ENCODE results near the gene POU2F1.

Gene POU2F1

DNA sequence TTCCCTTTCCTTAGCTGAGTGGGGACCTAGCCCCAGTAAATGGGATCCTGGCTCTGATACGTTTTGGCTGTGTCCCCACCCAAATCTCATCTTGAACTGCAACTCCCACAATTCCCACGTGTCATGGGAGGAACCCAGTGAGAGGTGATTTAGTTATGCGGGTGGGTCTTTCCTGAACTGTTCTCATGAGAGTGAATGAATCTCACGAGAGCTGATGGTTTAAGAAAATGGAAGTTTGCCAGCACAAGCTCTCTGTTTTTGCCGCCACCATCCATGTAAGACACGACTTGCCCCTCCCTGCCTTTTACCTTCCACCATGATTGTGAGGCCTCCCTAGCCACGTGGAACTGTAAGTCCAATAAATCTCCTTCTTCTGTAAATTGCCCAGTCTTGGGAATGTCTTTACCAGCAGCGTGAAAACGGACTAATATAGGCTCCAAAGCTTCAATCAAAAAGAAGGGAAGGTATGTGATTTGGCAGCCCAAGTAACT lies 29.9 kb upstream of the POU2F1 start:
- Mint-ChIP-seq H3K4me1 (no peaks in the 10 kb centered on the region), H3K9me3 (peaks cover 5% of the 10 kb centered on the region), H3K4me3 (no peak overlapping the region), H3K27me3 (ENCODE audit: low read depth) (peaks cover 10% of the 10 kb centered on the region), H3K36me3 (ENCODE audit: low read depth) (no peaks in the 10 kb centered on the region), H3K27ac (no peak overlapping the region)
- no peak for TF ChIP-seq CTCF (IDR thresholded peaks at IDR 0.05; ENCODE audit: unreplicated experiment in 3 of 3)

- no peak overlapping the region for H3K4me3 Mint-ChIP-seq
- H3K36me3 Mint-ChIP-seq (ENCODE audit: low read depth) = no peaks in the 10 kb centered on the region
- no peak overlapping the region for H3K27ac Mint-ChIP-seq
- no peaks in the 10 kb centered on the region for H3K4me1 Mint-ChIP-seq
- no peak for TF ChIP-seq CTCF (IDR thresholded peaks at IDR 0.05; ENCODE audit: unreplicated experiment in 3 of 3)
- H3K27me3 Mint-ChIP-seq (ENCODE audit: low read depth) = peaks cover 10% of the 10 kb centered on the region
- peaks cover 5% of the 10 kb centered on the region for H3K9me3 Mint-ChIP-seq
Observed at GRCh38 chr1:167191958-167192357, 28.7 kb upstream of the POU2F1 start.

DNA sequence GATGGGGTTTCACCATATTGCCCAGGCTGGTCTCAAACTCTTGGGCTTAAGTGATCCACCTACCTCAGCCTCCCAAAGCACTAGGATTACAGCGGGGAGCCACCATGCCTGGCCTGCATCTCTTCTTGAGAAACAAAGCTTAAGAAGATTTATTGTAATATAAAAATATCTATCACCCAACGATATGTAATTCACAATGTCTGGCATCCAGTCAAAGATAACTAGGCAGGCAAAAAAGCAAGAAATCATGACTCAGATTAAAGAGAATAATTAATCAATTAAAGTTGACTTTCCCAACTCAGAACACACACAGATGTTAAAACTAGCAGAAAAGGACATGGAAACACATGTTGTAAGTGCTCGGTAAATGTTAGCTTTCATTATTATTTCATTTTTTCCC lies 26.5 kb upstream of the POU2F1 start:
- no peak overlapping the region for H3K4me3 Mint-ChIP-seq
- no peak overlapping the region for H3K27ac Mint-ChIP-seq
- H3K27me3 Mint-ChIP-seq (ENCODE audit: low read depth) = peaks cover 7% of the 10 kb centered on the region
- H3K36me3 Mint-ChIP-seq (ENCODE audit: low read depth) = no peaks in the 10 kb centered on the region
- peaks cover 5% of the 10 kb centered on the region for H3K9me3 Mint-ChIP-seq
- H3K4me1 Mint-ChIP-seq = no peaks in the 10 kb centered on the region
- no peak for TF ChIP-seq CTCF (IDR thresholded peaks at IDR 0.05; ENCODE audit: unreplicated experiment in 3 of 3)

GRCh38 chr1:167196166-167196565 lies 24.5 kb upstream of the POU2F1 start:
- TF ChIP-seq CTCF (IDR thresholded peaks at IDR 0.05; ENCODE audit: unreplicated experiment in 3 of 3) = no peak

GRCh38 chr1:167197236-167197635 lies 23.4 kb upstream of the POU2F1 start:
- TF ChIP-seq CTCF (IDR thresholded peaks at IDR 0.05; ENCODE audit: unreplicated experiment in 3 of 3) = no peak
- H3K36me3 Mint-ChIP-seq (ENCODE audit: low read depth) = no peaks in the 10 kb centered on the region
- H3K4me3 Mint-ChIP-seq = no peak overlapping the region
- peaks cover 3% of the 10 kb centered on the region for H3K27me3 Mint-ChIP-seq (ENCODE audit: low read depth)
- peaks cover 2% of the 10 kb centered on the region for H3K9me3 Mint-ChIP-seq
- H3K4me1 Mint-ChIP-seq = no peaks in the 10 kb centered on the region
- H3K27ac Mint-ChIP-seq = no peak overlapping the region

More at GRCh38 chr1:167196166-167196565, 24.5 kb upstream of the POU2F1 start:
- H3K27me3 Mint-ChIP-seq (ENCODE audit: low read depth) = peaks cover 7% of the 10 kb centered on the region
- no peak overlapping the region for H3K27ac Mint-ChIP-seq
- no peaks in the 10 kb centered on the region for H3K36me3 Mint-ChIP-seq (ENCODE audit: low read depth)
- no peaks in the 10 kb centered on the region for H3K4me1 Mint-ChIP-seq
- H3K9me3 Mint-ChIP-seq = peaks cover 2% of the 10 kb centered on the region
- no peak overlapping the region for H3K4me3 Mint-ChIP-seq

DNA sequence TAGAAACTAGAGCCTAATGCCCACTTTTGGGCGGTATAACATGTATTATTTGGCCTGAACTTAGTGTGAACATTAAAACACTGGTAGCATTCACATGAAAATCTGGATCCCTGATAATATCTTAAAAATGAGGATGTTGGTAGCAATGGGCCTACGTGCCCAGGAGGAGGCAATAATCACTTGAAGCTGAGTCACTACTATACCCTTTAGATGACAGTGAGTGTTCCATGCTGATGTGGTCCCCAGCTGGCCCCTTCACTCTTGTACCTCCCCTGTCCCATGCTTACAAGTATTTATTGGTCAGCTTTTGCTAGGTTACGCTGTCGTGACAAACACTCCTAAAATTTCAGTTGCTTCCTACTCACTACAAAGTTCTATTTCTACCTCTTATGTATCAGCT lies 23.0 kb upstream of the POU2F1 start:
- peaks cover 3% of the 10 kb centered on the region for H3K27me3 Mint-ChIP-seq (ENCODE audit: low read depth)

More for the DNA sequence above, 23.0 kb upstream of the POU2F1 start:
- no peaks in the 10 kb centered on the region for H3K4me1 Mint-ChIP-seq
- H3K36me3 Mint-ChIP-seq (ENCODE audit: low read depth) = no peaks in the 10 kb centered on the region
- H3K27ac Mint-ChIP-seq = no peak overlapping the region
- H3K4me3 Mint-ChIP-seq = no peak overlapping the region
- H3K9me3 Mint-ChIP-seq = peaks cover 2% of the 10 kb centered on the region
- no peak for TF ChIP-seq CTCF (IDR thresholded peaks at IDR 0.05; ENCODE audit: unreplicated experiment in 3 of 3)
